Inflammatory macrophage (primary cell): Measurements from ENCODE around the gene MTA1.

Experiments
- DNase-seq, 2 donors: peaks; one replicate each; pipeline ENCODE4 v3.0.0-alpha.2; 2020 to 2022

MTA1 gene

DNA sequence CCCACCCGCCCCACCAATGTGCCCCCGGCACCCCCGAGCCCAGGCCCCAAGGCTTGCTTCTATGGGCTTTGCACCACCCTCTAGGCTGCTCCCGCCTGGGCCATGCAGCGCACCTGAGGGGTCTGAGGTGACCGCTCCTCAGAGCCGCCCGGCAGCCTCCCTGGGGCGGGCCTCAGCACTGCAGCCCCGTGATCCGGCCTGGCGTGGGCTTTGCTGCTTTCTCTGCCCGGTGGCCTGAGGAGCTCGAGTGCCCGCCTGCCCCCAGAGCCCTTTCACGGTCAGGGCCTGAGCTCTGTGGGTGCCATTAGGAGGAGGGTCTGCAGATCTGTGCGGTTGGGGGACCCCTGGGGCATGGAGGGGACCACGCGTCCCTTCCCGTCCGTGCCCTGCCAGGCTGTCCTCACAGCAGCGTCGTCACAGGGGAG, 6.2 kb downstream of the MTA1 start:
- DNase-seq = no peak

DNA sequence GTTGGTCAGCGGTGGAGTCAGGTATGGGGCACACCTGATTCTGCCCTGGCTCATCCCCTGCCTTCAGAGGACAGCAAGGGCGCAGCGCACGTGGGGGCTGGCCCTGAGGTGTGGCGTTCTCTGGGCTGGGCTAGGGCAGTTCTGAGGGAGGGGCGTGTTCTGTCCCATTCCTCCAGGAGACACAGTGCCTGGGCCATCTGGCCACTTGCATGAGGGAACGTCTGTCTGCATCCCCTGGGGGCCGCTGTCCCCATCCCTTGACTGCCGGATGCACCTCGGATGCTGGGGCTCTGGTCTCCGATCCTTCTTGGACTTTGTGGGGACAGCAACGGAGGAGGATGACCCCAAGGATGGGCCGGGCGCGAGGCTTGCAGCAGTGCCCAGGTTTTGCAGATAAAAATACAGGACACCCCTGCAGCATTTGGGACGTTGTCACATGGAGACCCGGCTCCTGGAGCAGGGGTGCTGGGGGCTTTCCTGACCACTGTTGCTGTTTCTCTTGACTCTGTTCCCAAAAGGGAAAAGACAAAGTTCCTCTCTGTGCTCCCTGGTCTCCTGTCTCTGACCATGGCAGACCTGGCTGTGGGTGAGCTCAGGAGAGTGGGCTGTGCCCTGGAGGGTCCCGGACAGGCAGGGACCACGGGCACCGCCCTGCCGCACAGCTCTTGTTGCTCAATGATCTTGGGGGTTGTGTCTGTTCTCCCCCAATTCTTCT, 6.9 kb downstream of the MTA1 start:
- no peak for DNase-seq

DNA sequence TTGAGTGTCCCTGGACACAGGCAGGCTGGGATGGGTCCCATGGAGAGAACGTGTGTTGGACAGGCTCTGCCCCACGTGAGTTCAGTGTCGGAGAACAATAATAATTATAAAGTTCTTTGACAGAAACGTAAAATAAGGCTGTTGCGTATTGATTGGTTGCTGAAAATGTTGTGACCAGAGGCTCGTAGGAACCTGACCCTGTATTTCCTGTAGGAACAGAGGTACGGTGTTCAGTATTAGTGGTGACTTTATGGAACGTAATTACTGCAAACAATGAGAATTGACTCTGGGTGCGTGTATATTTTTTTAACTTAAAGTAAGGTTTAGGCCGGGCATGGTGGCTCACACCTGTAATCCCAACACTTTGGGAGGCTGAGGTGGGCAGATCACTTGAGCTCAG, 7.8 kb downstream of the MTA1 start:
- no peak for DNase-seq

DNA sequence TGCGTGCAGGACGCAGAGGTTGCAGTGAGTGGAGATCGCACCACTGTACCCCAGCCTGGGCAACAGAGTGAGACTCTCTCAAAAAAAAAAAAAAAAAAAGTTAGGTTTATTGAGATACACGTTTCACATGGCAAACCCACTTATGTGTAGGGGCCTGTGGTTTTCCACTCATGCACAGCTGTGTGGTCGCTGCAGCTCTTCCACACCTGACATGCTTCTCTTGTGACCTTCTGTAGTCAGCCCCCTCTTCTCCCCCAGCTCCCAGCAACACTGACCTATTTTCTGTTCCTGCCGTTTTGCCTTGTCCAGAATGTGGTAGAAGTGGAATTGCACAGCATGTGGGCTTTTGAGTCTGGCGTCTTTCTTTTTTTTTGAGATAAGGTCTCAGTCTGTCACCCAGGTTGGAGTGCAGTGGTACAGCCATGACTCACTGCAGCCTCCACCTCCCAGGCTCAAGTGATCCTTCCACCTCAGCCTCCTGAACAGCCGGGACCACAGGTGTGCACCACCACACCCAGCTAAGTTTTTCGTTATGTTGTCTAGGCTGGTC, 8.4 kb downstream of the MTA1 start:
- no peak for DNase-seq

DNA sequence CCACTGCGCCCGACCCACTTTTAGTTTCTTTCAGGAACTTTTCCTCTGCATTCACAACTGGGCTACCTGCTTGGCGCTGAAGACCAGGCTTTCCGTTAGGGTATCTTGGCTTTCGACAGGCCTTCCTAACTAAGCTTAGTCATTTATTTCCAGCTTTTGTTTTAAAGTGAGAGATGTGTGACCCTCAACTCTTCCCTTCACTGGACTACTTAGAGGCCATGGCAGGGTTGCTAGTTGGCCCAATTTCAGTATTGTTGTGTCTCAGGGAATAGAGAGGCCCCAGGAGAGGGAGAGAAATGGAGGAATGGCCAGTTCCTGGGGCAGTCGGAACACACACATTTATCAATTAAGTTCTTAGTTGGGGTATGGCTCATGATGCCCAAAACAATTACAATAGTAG, 10.4 kb downstream of the MTA1 start:
- DNase-seq = no peak

DNA sequence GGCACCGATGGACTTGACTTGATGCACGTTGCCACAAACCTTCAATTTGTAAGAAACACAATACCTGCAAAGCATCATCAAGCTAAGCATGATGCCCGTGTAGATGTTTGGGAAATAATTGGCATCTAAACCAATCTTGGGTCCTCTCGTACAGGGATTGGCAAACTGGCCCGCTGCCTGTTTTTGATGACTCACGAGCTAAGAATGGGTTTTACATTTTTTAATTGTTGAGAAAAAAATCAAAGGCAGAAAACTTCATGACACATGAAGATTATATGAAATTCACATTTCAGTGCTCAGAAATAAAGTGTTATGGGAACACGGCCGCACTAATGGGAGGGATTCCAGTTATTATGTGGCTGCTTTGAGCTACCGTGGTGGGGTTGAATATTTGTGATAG, 10.9 kb downstream of the MTA1 start:
- DNase-seq = no peak

DNA sequence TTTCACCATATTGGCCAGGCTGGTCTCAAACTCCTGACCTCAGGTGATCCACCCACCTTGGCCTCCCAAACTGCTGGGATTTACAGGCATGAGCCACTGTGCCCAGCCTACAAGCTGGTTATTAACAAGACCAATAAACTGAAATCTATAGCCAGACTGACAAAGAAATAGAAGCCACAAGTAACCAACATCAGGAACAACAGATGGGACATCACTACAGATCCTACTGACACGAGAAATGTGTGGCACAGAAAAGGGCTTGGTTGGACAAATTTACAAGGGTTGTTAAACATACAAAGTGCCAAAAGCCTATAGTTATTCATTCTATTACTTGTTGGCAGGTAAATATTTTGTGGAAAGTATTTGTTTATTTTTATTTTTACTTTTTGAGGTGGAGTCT, 11.6 kb downstream of the MTA1 start:
- DNase-seq = no peak

DNA sequence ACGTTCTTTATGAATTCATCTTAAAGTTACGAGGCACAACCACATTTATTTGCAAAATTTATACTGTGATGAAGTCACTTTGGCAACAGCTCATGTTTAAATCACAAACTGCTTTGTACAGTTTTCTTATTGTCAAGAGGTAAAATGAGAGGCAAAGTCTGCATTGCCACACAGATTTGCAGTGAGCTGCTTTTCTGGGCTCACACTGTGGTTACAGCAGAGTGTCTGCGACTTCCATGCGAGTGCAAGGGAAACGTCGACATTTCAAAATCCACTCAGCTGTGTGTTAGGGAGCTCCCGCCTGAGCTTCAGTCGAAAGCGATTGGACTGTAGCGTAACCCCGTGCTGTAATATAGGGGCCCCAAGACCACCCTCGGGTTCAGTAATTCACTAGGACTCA, 13.0 kb downstream of the MTA1 start:
- no peak for DNase-seq

DNA sequence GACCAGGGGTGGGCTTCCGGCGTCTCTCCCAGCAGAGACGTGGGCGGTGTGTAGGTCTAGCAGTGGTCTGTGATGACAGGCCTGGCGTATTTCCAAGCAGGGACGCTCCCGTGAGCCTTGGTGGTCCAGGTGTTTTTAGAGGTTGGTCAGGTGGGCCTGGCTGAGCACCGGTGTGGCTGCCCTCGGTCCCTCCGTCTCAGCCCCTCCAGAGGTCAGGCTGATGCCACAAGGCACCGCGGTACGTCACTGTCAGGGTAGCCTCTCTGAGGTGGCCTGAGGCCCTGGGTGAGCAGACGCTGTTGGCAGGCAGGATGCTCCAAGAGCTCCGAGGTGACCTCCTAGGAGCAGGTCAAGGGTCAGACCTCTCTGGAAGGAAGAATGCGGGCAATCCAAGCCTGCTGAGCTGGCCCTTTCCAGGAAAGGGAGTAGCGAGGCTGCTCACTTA, 13.6 kb downstream of the MTA1 start:
- DNase-seq = no peak

DNA sequence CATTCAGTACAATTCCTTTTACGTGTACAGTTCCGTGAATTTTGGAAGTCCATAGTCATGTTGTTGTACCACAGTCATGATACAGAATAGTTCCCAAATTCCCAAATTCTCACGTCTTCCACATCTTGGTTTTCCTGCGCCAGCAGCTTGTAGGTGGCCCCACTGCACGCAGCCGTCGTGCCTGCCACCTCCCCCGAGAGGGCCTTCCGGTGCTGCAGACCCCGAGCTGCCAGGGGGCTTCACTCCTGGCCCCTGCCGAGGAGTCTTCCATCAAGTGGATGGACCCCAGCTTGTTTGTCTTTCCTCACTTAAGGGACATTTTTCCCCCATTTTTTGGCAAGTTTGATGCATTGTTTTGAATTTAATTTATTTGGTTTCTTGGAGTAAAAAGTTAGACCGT, 16.8 kb downstream of the MTA1 start:
- DNase-seq = no peak

DNA sequence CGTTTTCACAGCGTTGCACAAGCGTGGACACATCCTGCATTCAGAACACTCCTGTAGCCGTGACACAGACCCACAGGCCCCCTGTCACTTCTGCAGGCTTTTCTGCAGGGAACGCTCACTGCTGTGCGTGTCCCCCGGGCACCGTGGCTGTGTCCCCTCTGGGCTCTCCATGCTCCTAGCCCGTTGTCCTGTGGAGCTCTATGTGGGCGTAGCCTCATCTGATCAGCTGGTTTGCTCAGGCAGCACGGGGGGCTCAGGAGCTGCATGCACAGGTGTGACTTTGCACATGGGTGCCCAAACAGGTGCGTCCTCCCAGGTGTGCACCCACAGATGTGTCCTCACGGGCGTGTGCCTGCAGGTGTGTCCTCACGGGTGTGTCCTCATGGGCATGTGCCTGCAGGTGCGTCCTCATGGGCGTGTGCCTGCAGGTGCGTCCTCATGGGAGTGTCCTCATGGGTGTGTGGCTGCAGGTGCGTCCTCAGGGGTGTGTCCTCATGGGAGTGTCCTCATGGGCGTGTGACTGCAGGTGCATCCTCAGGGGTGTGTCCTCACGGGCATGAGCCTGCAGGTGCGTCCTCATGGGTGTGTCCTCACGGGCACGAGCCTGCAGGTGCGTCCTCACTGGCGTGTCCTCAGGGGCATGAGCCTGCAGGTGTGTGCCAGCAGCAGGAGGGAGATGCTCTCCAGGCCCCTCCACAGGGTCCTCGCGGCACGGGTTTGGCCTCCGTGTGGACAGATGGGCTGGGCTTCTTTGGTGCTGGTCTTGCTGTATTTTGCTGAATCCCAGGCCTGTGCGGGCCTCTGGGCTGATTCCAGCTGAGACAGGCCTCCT, 17.5 kb downstream of the MTA1 start:
- no peak for DNase-seq

DNA sequence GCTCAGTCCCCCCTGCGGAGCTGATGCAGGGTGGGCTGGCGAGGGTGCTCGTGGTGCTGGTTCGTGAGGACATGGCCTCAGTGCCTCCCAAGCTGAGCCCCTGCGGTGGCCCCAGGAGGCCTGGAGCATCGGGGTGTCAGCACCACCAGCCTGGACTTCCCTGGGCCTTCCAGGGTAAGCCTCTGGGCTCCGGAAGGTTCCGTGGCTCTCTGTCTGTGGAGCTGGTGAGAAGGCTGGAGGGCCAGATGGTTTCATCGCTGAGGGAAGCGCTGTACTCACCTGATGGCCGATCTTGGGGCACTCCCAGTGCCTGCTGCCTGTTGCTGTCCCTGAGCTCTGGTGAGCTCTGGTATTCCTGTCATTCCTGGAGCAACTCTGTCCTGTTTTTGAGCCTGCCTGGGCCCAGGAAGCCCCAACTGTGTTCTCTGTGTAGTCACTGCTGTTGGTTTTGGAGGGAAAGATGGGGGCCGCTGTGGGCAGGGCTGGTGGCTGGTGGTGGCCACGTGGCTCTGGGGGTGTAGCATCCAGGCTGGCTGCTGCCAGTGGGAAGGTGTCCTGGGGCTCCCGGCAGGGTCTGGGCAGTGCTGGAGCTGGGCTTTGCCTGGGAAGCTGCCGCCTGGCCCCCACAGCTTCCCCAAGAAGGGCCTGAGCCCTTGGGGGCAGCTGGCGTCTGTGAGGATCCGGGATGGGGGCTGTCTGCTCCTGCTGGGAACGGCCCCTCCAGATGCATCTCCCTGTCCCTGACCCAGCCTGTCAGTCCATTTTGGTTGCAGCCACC, 18.3 kb downstream of the MTA1 start:
- no peak for DNase-seq

DNA sequence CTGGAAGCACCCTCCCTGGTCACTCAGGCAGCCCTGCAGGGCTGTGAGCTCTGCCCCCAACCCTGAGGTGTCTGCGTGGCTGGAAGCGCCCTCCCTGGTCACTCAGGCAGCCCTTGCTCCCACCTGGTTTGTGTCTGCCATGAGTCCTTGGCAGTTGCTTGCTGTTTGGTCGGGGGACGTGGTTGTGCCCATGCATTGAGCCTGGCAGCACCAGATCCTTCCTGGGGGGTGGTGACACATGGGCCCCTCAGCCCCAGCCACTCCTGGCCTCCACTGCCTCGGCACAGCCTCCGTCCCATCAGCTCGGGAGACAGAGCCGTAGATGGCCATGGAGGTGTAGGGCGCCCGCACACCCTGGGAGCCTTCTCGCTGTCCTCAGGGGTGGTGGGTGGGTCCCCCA, 19.6 kb downstream of the MTA1 start:
- DNase-seq = no peak

DNA sequence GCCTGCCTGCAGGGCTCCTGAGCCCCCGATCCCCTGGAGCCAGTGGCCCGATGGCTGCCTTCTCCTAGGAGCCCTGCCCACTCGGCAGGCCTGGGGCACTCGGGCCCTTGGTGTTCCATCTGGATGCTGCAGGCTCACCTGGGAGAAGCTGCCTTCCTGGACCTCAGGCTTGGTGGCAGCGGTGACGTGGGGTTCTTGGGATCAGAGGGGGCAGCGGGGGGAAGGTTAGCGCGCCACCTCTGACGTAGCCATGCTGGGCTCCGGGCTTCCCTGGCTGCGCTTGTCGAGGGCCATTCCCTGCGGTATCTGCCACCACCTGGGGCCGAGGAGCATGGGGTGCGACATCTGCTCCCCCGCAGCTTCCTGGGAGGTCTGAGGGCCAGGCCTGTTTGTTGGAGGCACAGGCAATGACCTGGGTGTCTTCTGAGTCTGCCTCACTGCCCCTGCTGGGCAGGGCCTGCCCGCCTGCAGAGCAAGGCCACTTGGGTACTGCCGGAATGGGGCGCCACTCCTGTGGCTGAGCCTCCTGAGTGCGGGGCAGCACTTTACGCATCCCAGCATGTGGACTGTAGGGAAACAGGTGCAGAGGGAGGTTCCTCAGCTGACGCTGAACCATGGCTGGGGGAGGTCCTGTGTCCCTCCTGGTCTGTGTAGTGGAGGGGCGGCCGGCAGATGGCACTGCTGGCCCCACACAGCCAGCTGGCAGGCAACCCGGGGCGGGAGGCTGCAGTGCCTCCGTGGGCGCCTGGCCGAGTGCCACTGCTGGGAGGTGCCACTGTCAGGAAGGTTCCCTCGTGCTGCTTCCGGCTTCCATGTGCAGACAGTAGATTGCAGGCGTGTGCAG, 20.3 kb downstream of the MTA1 start:
- DNase-seq = no peak

DNA sequence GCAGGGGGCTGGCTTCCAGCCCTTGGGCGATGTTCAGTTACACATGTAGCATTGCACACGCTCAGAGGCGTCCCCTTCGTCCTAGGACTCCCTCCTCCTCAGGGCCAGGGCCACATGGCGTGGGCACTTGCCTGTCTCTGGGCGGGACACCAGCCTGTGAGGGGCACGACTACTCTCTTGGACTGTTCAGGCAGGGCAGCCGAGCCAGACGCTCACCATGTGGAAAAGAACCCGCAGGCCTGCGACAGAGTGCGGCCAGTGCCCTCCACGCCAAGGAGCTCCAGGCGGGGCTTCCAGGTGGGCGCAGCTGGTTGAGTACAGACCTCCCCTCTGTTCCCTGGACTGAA, 20.9 kb downstream of the MTA1 start:
- DNase-seq = no peak

DNA sequence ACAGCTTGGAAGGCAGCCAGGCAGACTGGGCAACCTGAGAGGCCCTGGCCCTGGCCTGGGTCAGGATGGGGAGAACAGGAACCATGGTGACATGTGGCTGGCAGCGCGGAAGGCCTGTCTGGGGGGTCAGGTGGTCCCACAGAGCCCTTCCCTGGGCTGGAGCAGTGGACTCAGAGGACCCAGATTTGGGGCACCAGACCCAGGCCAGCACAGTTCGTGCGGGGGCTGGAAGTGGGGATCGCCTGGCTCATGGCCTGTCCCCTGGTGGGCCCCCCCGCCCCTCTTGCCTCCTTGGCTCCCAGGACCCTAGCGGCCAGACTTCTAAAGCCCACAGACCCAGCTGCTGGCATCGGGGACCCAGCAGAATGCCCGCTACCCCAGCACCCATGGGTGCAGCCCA, 21.4 kb downstream of the MTA1 start:
- DNase-seq = no peak

DNA sequence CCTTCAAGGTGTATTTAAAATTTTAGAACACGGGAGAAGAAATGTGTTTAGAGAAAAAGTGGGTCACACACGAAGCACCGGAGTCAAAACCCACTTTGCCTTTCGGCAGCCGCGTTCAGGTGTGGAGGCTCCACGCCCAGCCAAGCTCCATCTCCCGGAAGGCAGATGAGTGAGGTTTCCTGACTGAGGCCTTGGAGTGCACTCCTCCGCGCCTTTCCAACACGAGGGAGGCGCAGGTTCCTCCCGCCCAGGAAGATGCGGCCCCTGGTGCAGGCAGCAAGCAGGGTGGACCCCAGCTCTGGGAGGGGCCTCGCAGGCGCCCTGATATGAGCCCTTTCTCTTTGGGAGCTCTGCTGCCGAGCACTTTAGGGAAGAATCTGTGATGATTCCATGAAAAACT, 22.5 kb downstream of the MTA1 start:
- DNase-seq = no peak

DNA sequence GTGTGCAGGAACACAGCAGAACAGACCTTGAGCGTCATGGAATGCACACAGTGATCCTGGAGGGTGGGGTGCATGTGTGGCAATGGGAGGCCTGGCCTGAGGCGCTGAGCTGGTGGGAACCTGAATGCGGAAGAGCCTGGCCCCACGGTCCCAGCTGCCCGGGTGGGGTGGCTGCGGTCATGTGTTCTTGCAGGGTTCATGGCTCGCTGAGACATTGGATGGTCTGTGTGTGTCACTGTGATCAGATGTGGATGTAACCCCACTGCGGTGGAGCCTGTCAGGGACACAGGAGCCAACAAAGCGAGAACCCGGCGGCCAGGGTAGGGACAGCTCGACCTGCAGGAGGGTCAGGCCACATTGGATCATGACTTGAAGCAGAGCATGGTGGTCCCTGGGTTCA, 23.2 kb downstream of the MTA1 start:
- DNase-seq = no peak

DNA sequence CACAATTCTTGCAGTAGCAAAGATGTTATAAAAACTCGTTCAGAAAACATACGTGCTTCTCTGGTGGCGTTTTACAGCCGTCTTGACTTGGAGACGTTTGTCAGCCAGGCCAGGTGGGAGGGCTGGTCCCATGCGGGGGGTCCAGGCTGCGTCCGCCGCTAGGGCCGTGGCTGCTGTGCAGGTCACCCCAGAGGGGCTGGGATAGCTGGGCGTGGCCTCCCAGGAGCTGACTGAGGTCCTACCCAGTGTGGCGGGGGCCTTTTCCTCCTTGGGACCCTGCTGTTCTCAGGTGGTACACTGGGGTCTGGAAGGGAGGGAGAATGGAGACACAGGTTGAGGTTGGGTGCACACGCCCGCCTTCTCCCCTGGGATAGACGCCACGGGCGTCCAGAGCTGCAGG, 25.2 kb downstream of the MTA1 start:
- no peak for DNase-seq

DNA sequence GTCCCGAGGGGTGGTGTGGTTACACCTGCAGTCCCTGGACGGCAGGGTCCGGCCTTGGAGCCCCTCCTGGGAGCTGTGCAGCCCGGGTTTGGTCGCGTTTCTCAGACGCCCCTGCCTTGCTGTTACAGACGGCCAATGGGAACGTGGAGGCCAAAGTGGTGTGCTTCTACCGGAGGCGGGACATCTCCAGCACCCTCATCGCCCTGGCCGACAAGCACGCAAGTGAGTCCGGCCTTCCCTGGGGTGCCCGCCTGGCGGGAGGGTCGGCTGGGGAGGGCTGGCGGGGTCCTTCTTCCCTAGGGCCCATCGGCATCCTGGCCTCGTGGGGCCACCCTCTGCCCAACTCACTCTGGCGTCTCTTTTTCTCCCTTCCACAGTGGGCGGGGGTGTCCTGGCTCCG, 25.7 kb downstream of the MTA1 start:
- no peak for DNase-seq

DNA sequence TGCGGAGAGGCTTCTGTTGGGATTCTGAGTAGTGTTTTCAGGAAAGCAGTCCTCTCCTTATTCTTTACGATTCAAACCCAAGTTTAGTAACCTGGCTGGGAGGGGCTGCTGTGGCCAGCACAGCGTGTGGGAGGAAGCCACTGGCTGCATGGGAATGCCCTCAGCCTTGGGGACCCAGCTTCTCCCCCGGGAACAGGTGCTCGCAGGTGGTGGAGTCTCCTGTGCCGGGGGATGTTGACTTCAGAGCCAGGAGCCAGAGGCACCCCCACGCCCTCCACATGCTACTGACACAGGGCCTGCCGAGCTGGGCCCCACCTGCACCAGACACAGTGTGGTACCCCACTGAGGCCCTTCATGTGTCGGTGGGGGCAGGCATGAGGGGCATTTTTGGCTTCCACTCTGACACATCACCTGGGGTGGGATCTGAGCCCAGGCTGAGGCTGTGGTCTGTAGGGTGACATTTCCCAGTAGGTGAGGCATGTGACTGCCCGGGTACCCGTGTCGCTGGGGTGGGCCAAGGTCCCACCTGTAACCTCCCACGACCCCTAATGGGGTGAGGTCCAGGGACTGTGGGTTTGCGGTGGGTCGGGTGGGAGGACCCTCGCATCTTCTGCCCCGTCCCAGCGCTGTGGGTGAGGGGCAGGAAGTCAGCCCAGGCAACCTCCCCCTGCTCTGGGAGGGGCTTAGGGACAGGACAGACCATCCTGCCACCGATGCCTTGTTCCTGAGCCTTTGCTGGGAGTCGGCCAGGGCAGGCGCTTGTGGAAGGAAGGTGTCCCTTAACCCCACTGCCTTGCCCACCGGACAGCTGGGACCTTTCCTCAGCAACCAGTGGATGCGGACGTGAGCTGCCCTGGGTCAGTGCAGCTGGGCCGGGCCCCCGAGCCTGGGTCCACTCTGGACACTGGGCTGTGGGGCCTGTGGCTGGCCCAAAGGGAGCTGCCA, 26.5 kb downstream of the MTA1 start:
- DNase-seq = no peak
